H9 (cell line): ENCODE results near the gene VTCN1. TPM values are rescaled to one million over a fixed set of nuclear protein-coding genes. Genes with fewer than 3 reads are reported as not detected.

Experiments used
- DNase-seq: peaks from one replicate; pipeline ENCODE4 v3.0.0-alpha.2; 2017
- H2AFZ ChIP-seq: one replicate; pipeline ENCODE4 v1.6.1; 2013; ENCODE audit warnings: mild to moderate bottlenecking, low read length, control low read depth, moderate library complexity
- H2AK5ac ChIP-seq: 2 replicates; pipeline ENCODE4 v1.6.1; 2013; ENCODE audit warnings: low read length, control low read depth, mixed read lengths; ENCODE audit not compliant: insufficient read length
- H2BK120ac ChIP-seq: one replicate; pipeline ENCODE4 v1.6.1; 2013; ENCODE audit warnings: low read depth, mild to moderate bottlenecking, low read length, control low read depth, inconsistent platforms; ENCODE audit not compliant: poor library complexity, severe bottlenecking
- H2BK12ac ChIP-seq: 2 replicates; pipeline ENCODE4 v1.6.1; 2013; ENCODE audit warnings: low read length, control low read depth, mixed read lengths, low read depth; ENCODE audit not compliant: insufficient read length
- H2BK15ac ChIP-seq: 2 replicates; pipeline ENCODE4 v1.6.1; 2013; ENCODE audit warnings: low read depth, low read length, control low read depth
- H2BK20ac ChIP-seq: one replicate; pipeline ENCODE4 v1.6.1; 2013; ENCODE audit warnings: low read depth, mild to moderate bottlenecking, low read length, control low read depth, inconsistent platforms; ENCODE audit not compliant: poor library complexity, severe bottlenecking
- H2BK5ac ChIP-seq: 2 replicates; pipeline ENCODE4 v1.6.1; 2013; ENCODE audit warnings: low read length, control low read depth, mixed read lengths; ENCODE audit not compliant: insufficient read length
- H3K14ac ChIP-seq: 2 replicates; pipeline ENCODE4 v1.6.1; 2013; ENCODE audit warnings: low read length, control low read depth; ENCODE audit not compliant: insufficient read depth
- H3K18ac ChIP-seq: 2 replicates; pipeline ENCODE4 v1.6.1; 2013; ENCODE audit warnings: low read depth, mild to moderate bottlenecking, mixed read lengths, low read length, control low read depth; ENCODE audit not compliant: insufficient read length
- H3K23ac ChIP-seq: 2 replicates; pipeline ENCODE4 v1.6.1; 2013; ENCODE audit warnings: low read length, control low read depth, mixed read lengths, low read depth; ENCODE audit not compliant: insufficient read length
- H3K23me2 ChIP-seq: 2 replicates; pipeline ENCODE4 v1.6.1; 2013; ENCODE audit warnings: low read depth, mild to moderate bottlenecking, mixed read lengths, low read length, control low read depth; ENCODE audit not compliant: insufficient read length, poor library complexity, severe bottlenecking
- H3K27ac ChIP-seq: 2 replicates; pipeline ENCODE4 v1.5.1; 2013; ENCODE audit warnings: low read length, control low read depth, mixed read lengths, low read depth; ENCODE audit not compliant: insufficient read length
- H3K27me3 ChIP-seq: 2 replicates; pipeline ENCODE4 v1.6.1; 2013; ENCODE audit warnings: low read length, control low read depth, inconsistent platforms; ENCODE audit not compliant: insufficient read depth
- H3K4ac ChIP-seq: 2 replicates; pipeline ENCODE4 v1.6.1; 2013; ENCODE audit warnings: low read depth, mild to moderate bottlenecking, control low read depth, inconsistent platforms, low read length, moderate library complexity
- H3K4me1 ChIP-seq: 2 replicates; pipeline ENCODE4 v1.6.1; 2013; ENCODE audit warnings: low read length, control low read depth, inconsistent platforms; ENCODE audit not compliant: insufficient read depth
- H3K4me2 ChIP-seq: 2 replicates; pipeline ENCODE4 v1.6.1; 2013; ENCODE audit warnings: low read length, control low read depth, mixed read lengths; ENCODE audit not compliant: insufficient read length, insufficient read depth
- H3K56ac ChIP-seq: 2 replicates; pipeline ENCODE4 v1.6.1; 2013; ENCODE audit warnings: low read depth, mild to moderate bottlenecking, mixed read lengths, low read length, control low read depth; ENCODE audit not compliant: insufficient read length
- H3K79me1 ChIP-seq: 2 replicates; pipeline ENCODE4 v1.6.1; 2013; ENCODE audit warnings: low read depth, mild to moderate bottlenecking, moderate library complexity, low read length, control low read depth, inconsistent platforms; ENCODE audit not compliant: insufficient read depth, poor library complexity, severe bottlenecking
- H3K79me2 ChIP-seq: 2 replicates; pipeline ENCODE4 v1.6.1; 2013; ENCODE audit warnings: low read length, control low read depth, inconsistent platforms; ENCODE audit not compliant: insufficient read depth
- H3K9ac ChIP-seq: 2 replicates; pipeline ENCODE4 v1.6.1; 2013; ENCODE audit warnings: low read length, control low read depth, mixed read lengths; ENCODE audit not compliant: insufficient read length; ENCODE audit errors: extremely low read depth
- H3K9me3 ChIP-seq: one replicate; pipeline ENCODE4 v1.6.1; 2013; ENCODE audit warnings: low read depth, low read length, inconsistent platforms; ENCODE audit not compliant: control insufficient read depth
- H3T11ph ChIP-seq: one replicate; pipeline ENCODE4 v1.6.1; 2013; ENCODE audit warnings: mild to moderate bottlenecking, low read length, control low read depth, inconsistent platforms
- H4K20me1 ChIP-seq: one replicate; pipeline ENCODE4 v1.6.1; 2013; ENCODE audit not compliant: control insufficient read depth, insufficient read length, insufficient read depth
- H4K5ac ChIP-seq: 2 replicates; pipeline ENCODE4 v1.6.1; 2013; ENCODE audit warnings: low read depth, mild to moderate bottlenecking, mixed read lengths, low read length, control low read depth; ENCODE audit not compliant: insufficient read length
- H4K8ac ChIP-seq: replicated peaks from 2 replicates; pipeline ENCODE4 v1.6.1; 2013; ENCODE audit warnings: low read length, control low read depth, mixed read lengths, low read depth; ENCODE audit not compliant: insufficient read length
- H4K91ac ChIP-seq: 2 replicates; pipeline ENCODE4 v1.6.1; 2013; ENCODE audit warnings: low read depth, mild to moderate bottlenecking, moderate library complexity, mixed read lengths, low read length, control low read depth; ENCODE audit not compliant: insufficient read length
- H3K27ac Mint-ChIP-seq, 3 experiments: 2 replicates in 2 of 3; 3 replicates in 1 of 3; pipeline ENCODE4 v1.8.0; 2020 to 2021; ENCODE audit warnings: mixed read lengths in 3 of 3, mild to moderate bottlenecking in 1 of 3, moderate library complexity in 1 of 3
- H3K27me3 Mint-ChIP-seq: 2 replicates; pipeline ENCODE4 v1.8.0; 2021; ENCODE audit warnings: low read depth, mild to moderate bottlenecking, moderate library complexity, mixed read lengths
- H3K36me3 Mint-ChIP-seq, 3 experiments: 2 replicates in 2 of 3; 3 replicates in 1 of 3; pipeline ENCODE4 v1.8.0; 2020 to 2021; ENCODE audit warnings: low read depth in 3 of 3, mixed read lengths in 3 of 3; ENCODE audit not compliant: insufficient read depth in 1 of 3
- H3K4me1 Mint-ChIP-seq, 2 experiments: 2 replicates each; pipeline ENCODE4 v1.8.0; 2020; ENCODE audit warnings: mixed read lengths in 2 of 2
- H3K4me3 Mint-ChIP-seq, 2 experiments: 2 replicates in 1 of 2; 3 replicates in 1 of 2; pipeline ENCODE4 v1.8.0; 2020 to 2021; ENCODE audit warnings: mild to moderate bottlenecking in 2 of 2, mixed read lengths in 2 of 2, moderate library complexity in 1 of 2
- H3K9me3 Mint-ChIP-seq, 2 experiments: 2 replicates in 1 of 2; 3 replicates in 1 of 2; pipeline ENCODE4 v1.8.0; 2020; ENCODE audit warnings: mild to moderate bottlenecking in 2 of 2, mixed read lengths in 2 of 2, moderate library complexity in 1 of 2
- CTCF ChIP-seq: fragments of 200-600 bp; sonication (generic); conservative IDR thresholded peaks from 3 replicates; pipeline ENCODE4 v1.8.0; 2021; ENCODE audit warnings: antibody characterized with exemption, mild to moderate bottlenecking
- WGBS: extraction: QIAGEN DNeasy Blood & Tissue Kit; methylation state at CpG from one replicate; pipeline ENCODE4 v1.1.7; 2013; ENCODE audit warnings: missing lambda C conversion rate, low lambda C conversion rate, mixed read lengths; ENCODE audit not compliant: insufficient read length; ENCODE audit errors: extremely low coverage; 5-methylcytosine and 5-hydroxymethylcytosine counted together
- total RNA-seq: library from RNA; stranded (reverse); gene quantifications from 2 replicates; pipeline ENCODE4 v1.2.1, GENCODE V29; 2021

VTCN1 gene
- total RNA-seq, 1 experiment from 2014 or later: 0.33 TPM

GRCh38 chr1:117164209-117164608 lies 46.5 kb downstream of the VTCN1 start:
- Histone ChIP-seq H2BK20ac (no peak overlapping the region), H4K91ac (no peak overlapping the region), H3K23ac (no peak overlapping the region), H3K79me2 (no peaks in the 10 kb centered on the region), H2AFZ (no peak overlapping the region), H2BK120ac (no peak overlapping the region), H3K27ac (no peak overlapping the region), H3K56ac (no peak overlapping the region), H3K27me3 (no peaks in the 10 kb centered on the region), H2BK12ac (no peak overlapping the region), H3K9ac (no peak overlapping the region), H2BK15ac (no peak overlapping the region), H2AK5ac (no peak overlapping the region), H4K8ac (no peak overlapping the region), H3K18ac (no peak overlapping the region), H3K14ac (no peak overlapping the region), H4K5ac (no peak overlapping the region), H3K23me2 (no peaks in the 10 kb centered on the region), H3K79me1 (no peaks in the 10 kb centered on the region), H3K4me2 (no peak overlapping the region), H3K4ac (no peak overlapping the region), H3K4me1 (no peaks in the 10 kb centered on the region), H2BK5ac (no peak overlapping the region), H3K9me3 (no peaks in the 10 kb centered on the region), H3T11ph (no peak overlapping the region), H4K20me1 (no peaks in the 10 kb centered on the region)
- no peak for DNase-seq
- TF ChIP-seq CTCF: no peak
- peaks cover 4% of the 10 kb centered on the region in 2 experiments; a peak in 4 of 5 replicates for H3K9me3 Mint-ChIP-seq
- peaks cover 25 to 26% of the 10 kb centered on the region in 2 experiments for H3K4me1 Mint-ChIP-seq
- H3K27ac Mint-ChIP-seq: no peak overlapping the region
- H3K4me3 Mint-ChIP-seq: no peak overlapping the region
- H3K36me3 Mint-ChIP-seq: peaks cover 1 to 6% (median 4%) of the 10 kb centered on the region in 3 experiments; a peak in 5 of 7 replicates
- WGBS: no CpG with 5 or more reads among the region's 4 CpGs
- H3K27me3 Mint-ChIP-seq: no peaks in the 10 kb centered on the region
